GM10266 (cell line): ENCODE results near the gene ZNF414.

Experiments used
- DNase-seq: peaks from one replicate; pipeline ENCODE4 v3.0.0; 2012; ENCODE audit errors: extremely low spot score
- CTCF ChIP-seq: IDR thresholded peaks from 2 replicates; pipeline ENCODE4 v1.5.1; 2012; ENCODE audit warnings: mild to moderate bottlenecking, low read depth; ENCODE audit not compliant: control insufficient read depth, insufficient read depth; ENCODE audit errors: missing control alignments

Gene ZNF414

GRCh38 chr19:8530061-8530679, 16.2 kb upstream of the ZNF414 start:
- no peak for TF ChIP-seq CTCF
- DNase-seq, result no peak

GRCh38 chr19:8529369-8530006, 15.5 kb upstream of the ZNF414 start:
- DNase-seq, result no peak
- no peak for TF ChIP-seq CTCF

DNA sequence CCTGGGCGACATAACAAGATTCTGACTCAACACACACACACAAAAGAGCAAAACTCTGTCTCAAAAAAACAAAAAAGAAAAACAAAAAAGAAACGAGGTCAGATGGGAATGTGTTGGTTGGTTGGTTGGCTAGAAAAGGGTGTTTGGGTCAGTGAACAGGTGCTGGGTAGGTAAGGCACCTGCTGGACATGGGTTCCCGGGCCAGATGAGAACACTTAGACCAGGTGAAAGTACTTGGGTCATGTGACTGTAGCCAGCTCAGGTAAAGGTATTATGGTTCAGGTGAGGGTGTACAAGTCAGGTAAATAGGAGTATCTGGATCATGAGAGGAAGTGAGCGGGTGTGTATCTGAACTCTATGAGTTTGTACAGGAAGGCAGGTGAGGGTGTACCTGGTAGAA, 14.5 kb upstream of the ZNF414 start:
- TF ChIP-seq CTCF, result no peak
- no peak for DNase-seq

DNA sequence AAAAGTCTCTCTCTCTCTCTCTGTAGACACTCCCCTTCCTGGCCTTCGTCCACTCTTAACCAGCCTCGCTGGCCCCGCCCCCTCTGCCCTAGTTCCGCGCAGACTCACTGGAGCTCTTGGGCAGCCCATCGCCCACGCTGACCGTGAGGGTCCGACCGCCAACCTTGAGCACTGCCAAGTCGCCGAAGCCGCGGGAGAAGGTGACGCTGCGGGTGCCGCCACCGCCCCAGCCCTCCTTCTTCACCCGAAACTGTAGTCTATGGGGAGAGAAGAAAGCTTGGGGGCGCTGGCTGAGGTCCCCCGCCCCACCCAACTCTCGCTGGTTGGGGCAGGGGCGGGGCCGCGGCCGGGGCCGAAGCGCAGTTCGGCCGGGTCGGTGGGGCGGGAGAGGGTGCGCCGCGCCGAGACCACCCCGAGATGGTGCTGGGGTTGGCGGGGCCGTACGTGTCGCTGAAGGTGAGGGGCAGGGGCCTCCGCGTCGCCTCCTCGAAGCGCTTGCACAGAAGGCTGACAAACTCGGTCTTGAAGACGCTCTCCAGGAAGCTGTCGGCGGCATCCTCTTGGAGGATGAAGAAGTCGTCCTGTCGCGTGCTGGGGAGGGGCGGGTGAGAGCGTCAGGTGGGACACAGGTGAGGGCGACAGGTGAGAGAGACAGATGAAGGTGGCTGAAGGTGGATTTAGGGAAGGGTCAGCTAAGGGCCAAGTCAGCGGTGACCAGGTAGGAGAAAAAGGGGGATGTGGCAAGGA, 12.6 kb upstream of the ZNF414 start:
- DNase-seq, result no peak
- no peak for TF ChIP-seq CTCF

DNA sequence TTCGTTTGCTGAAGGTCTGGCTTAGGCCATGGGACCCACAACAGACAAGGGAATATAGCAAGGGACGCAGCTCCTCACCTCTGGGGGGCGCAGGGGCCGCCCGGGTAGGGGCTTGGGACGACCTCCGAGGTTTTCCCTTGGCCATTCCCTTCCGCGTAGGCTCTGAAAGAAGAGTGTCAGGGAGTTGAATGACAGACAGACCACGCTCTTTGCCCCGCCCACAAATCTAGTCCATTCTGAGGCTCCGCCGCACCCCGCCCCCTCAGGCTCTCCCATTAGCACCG, 11.4 kb upstream of the ZNF414 start:
- DNase-seq, result no peak

DNA sequence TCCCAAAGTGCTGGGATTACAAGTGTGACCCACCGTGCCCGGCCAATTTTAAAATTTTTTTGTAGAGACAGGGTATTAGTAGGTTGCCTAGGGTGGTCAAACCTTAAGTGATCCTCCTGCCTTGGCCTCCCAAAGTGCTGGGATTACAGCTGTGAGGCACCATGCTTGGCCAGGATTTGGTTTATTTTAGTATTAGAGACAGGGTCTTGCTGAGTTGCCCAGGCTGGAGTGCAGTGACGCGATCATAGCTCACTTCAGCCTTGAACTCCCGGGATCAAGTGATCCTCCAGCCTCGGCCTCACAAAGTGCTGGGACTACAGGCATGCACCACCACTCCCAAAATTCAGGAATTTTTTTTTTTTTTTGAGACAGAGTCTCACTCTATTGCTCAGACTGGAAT, 5.4 kb upstream of the ZNF414 start:
- DNase-seq, result no peak
- no peak for TF ChIP-seq CTCF

More for the DNA sequence above, 11.4 kb upstream of the ZNF414 start:
- TF ChIP-seq CTCF, result no peak

DNA sequence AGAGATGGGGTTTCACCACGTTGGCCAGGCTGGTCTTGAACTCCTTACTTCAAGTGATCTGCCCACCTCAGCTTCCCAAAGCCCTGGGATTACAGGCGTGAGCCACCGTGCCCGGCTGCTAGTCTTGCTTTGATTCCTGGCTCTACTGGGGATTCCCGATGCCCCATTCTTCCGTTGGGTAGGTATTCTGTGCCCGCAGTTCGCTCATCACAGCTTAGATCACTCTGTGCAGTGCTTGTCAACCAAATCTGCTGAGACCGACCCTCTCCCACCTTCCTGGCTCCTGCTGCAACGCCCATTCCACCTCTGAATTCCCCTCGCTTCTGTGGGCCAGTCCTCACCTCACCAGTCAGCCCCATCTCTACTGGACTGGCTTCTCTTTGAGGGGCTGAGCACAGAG, 4.6 kb upstream of the ZNF414 start:
- no peak for DNase-seq
- TF ChIP-seq CTCF, result no peak
